HEK293 (cell line): ENCODE measurements around the gene PHOX2B.

Experiments
- CTCF ChIA-PET: fragments of 350-600 bp; formaldehyde crosslinking; extraction: SDS; loops from one replicate; lab custom pipeline; 2021; ENCODE audit warnings: antibody characterized with exemption; lab: Yijun Ruan, JAX
- POLR2A ChIA-PET: fragments of 300-600 bp; formaldehyde crosslinking; extraction: SDS; loops from one replicate; lab custom pipeline; 2020; ENCODE audit warnings: antibody characterized with exemption, inconsistent platforms; lab: Yijun Ruan, JAX
- H3K27ac ChIP-seq: fragments of 200-500 bp; sonication (Bioruptor generic); 2 replicates; pipeline ENCODE4 v1.5.1; 2014; ENCODE audit warnings: low read depth, low read length, control low read depth, inconsistent platforms; ENCODE audit errors: extremely low read depth
- H3K36me3 ChIP-seq, 2 experiments: fragments of 200-500 bp in 1 of 2; sonication (Bioruptor generic) in 1 of 2; 1 replicate in 1 of 2; 2 replicates in 1 of 2; pipeline ENCODE4 v1.5.1; 2014 to 2017; ENCODE audit warnings: inconsistent platforms in 2 of 2, low read length in 2 of 2; ENCODE audit not compliant: control insufficient read depth in 2 of 2, insufficient read depth in 1 of 2
- H3K4me1 ChIP-seq: fragments of 200-500 bp; sonication (Bioruptor generic); 2 replicates; pipeline ENCODE4 v1.5.1; 2014; ENCODE audit warnings: mild to moderate bottlenecking, low read length, inconsistent platforms; ENCODE audit not compliant: control insufficient read depth, insufficient read depth
- H3K4me3 ChIP-seq: 2 replicates; pipeline ENCODE4 v1.5.1; 2011; ENCODE audit warnings: low read depth, mild to moderate bottlenecking, control low read depth, low read length, moderate library complexity
- H3K9me3 ChIP-seq: fragments of 200-500 bp; sonication (Bioruptor generic); 2 replicates; pipeline ENCODE4 v1.5.1; 2014; ENCODE audit warnings: low read depth, low read length, inconsistent platforms; ENCODE audit not compliant: control insufficient read depth, insufficient read depth
- ATF2 ChIP-seq: fragments of 450-650 bp; formaldehyde crosslinking; IDR thresholded peaks from 2 replicates; pipeline ENCODE4 v1.5.1; 2016; ENCODE audit warnings: missing biosample characterization, missing genetic modification characterization, low read depth
- BCL11A ChIP-seq: fragments of 450-650 bp; formaldehyde crosslinking; IDR thresholded peaks from 2 replicates; pipeline ENCODE4 v1.5.1; 2016; ENCODE audit warnings: low read depth, missing biosample characterization, missing genetic modification characterization
- BCL11B ChIP-seq: fragments of 450-650 bp; formaldehyde crosslinking; IDR thresholded peaks from 2 replicates; pipeline ENCODE4 v1.5.1; 2016; ENCODE audit warnings: low read depth, missing biosample characterization, missing genetic modification characterization
- ELK4 ChIP-seq: IDR thresholded peaks from 2 replicates; pipeline ENCODE4 v1.6.1; 2011; ENCODE audit warnings: mild to moderate bottlenecking, low read depth, low read length, borderline replicate concordance
- GLI4 ChIP-seq: fragments of 450-650 bp; formaldehyde crosslinking; IDR thresholded peaks from 2 replicates; pipeline ENCODE4 v1.5.1; 2016; ENCODE audit warnings: missing biosample characterization, missing genetic modification characterization
- SP3 ChIP-seq: fragments of 450-650 bp; formaldehyde crosslinking; IDR thresholded peaks from 2 replicates; pipeline ENCODE4 v1.5.1; 2016; ENCODE audit warnings: missing biosample characterization, missing genetic modification characterization
- ZBTB11 ChIP-seq: fragments of 450-650 bp; formaldehyde crosslinking; conservative IDR thresholded peaks from 2 replicates; pipeline ENCODE4 v1.5.1; 2016; ENCODE audit warnings: low read depth, missing biosample characterization, missing genetic modification characterization
- ZBTB49 ChIP-seq: fragments of 450-650 bp; formaldehyde crosslinking; IDR thresholded peaks from 2 replicates; pipeline ENCODE4 v1.5.1; 2016; ENCODE audit warnings: missing biosample characterization, missing genetic modification characterization, low read depth
- ZFP3 ChIP-seq: fragments of 450-650 bp; formaldehyde crosslinking; IDR thresholded peaks from 2 replicates; pipeline ENCODE4 v1.5.1; 2016; ENCODE audit warnings: low read depth, missing biosample characterization, missing genetic modification characterization
- ZNF140 ChIP-seq: fragments of 450-650 bp; formaldehyde crosslinking; IDR thresholded peaks from 2 replicates; pipeline ENCODE4 v1.5.1; 2016; ENCODE audit warnings: missing biosample characterization, missing genetic modification characterization
- ZNF16 ChIP-seq: fragments of 450-650 bp; formaldehyde crosslinking; IDR thresholded peaks from 2 replicates; pipeline ENCODE4 v1.5.1; 2016; ENCODE audit warnings: low read depth, missing biosample characterization, missing genetic modification characterization
- ZNF19 ChIP-seq: fragments of 450-650 bp; formaldehyde crosslinking; IDR thresholded peaks from 2 replicates; pipeline ENCODE4; 2016; ENCODE audit warnings: missing biosample characterization, missing genetic modification characterization, low read depth
- ZNF23 ChIP-seq: fragments of 450-650 bp; formaldehyde crosslinking; IDR thresholded peaks from 2 replicates; pipeline ENCODE4 v1.5.1; 2016; ENCODE audit warnings: missing biosample characterization, missing genetic modification characterization, borderline replicate concordance
- ZNF350 ChIP-seq: fragments of 450-650 bp; formaldehyde crosslinking; IDR thresholded peaks from 2 replicates; pipeline ENCODE4 v1.5.0; 2017; ENCODE audit warnings: missing biosample characterization, mild to moderate bottlenecking, missing genetic modification characterization
- ZNF423 ChIP-seq: fragments of 450-650 bp; formaldehyde crosslinking; IDR thresholded peaks from 2 replicates; pipeline ENCODE4 v1.5.1; 2016; ENCODE audit warnings: missing biosample characterization, missing genetic modification characterization
- ZNF433 ChIP-seq: fragments of 450-650 bp; formaldehyde crosslinking; IDR thresholded peaks from 2 replicates; pipeline ENCODE4 v1.5.1; 2016; ENCODE audit warnings: missing biosample characterization, missing genetic modification characterization, low read depth
- ZNF513 ChIP-seq: fragments of 450-650 bp; IDR thresholded peaks from 2 replicates; pipeline ENCODE4 v1.5.1; 2018; ENCODE audit warnings: missing biosample characterization, missing genetic modification characterization
- ZNF558 ChIP-seq: fragments of 450-650 bp; formaldehyde crosslinking; IDR thresholded peaks from 2 replicates; pipeline ENCODE4 v1.5.1; 2016; ENCODE audit warnings: missing biosample characterization, missing genetic modification characterization
- ZNF610 ChIP-seq: fragments of 450-650 bp; formaldehyde crosslinking; IDR thresholded peaks from 2 replicates; pipeline ENCODE4 v1.5.1; 2016; ENCODE audit warnings: missing biosample characterization, missing genetic modification characterization, borderline replicate concordance
- ZNF664 ChIP-seq: fragments of 450-650 bp; formaldehyde crosslinking; IDR thresholded peaks from 2 replicates; pipeline ENCODE4 v1.5.1; 2016; ENCODE audit warnings: missing biosample characterization, missing genetic modification characterization
- ZNF677 ChIP-seq: fragments of 450-650 bp; IDR thresholded peaks from 2 replicates; pipeline ENCODE4 v1.5.0; 2018; ENCODE audit warnings: missing biosample characterization, mild to moderate bottlenecking, missing genetic modification characterization, moderate library complexity
- ZSCAN16 ChIP-seq: fragments of 450-650 bp; formaldehyde crosslinking; IDR thresholded peaks from 2 replicates; pipeline ENCODE4 v1.5.1; 2016; ENCODE audit warnings: missing biosample characterization, missing genetic modification characterization

The PHOX2B gene

GRCh38 chr4:41784191-41784979, 35.9 kb upstream of the PHOX2B start:
- Histone ChIP-seq H3K27ac (no peak overlapping the region), H3K9me3 (no peaks in the 10 kb centered on the region), H3K36me3 (no peaks in the 10 kb centered on the region), H3K4me1 (no peaks in the 10 kb centered on the region), H3K4me3 (no peak overlapping the region)
- CTCF ChIA-PET: no interaction called here
- POLR2A ChIA-PET: no interaction called here
- no peak for TF ChIP-seq BCL11A
- no peak for TF ChIP-seq GLI4 (tag by site-specific recombination)
- TF ChIP-seq ZNF423 (tag by site-specific recombination): no peak

GRCh38 chr4:41776466-41776865, 27.9 kb upstream of the PHOX2B start:
- ChIA-PET CTCF (no interaction called here), POLR2A (no interaction called here)
- H3K36me3 ChIP-seq: no peaks in the 10 kb centered on the region
- H3K27ac ChIP-seq: no peak overlapping the region
- no peaks in the 10 kb centered on the region for H3K4me1 ChIP-seq
- H3K4me3 ChIP-seq: no peak overlapping the region
- TF ChIP-seq ZSCAN16 (tag by site-specific recombination) (no peak), ZBTB49 (no peak), ZNF664 (no peak), BCL11B (tag by site-specific recombination) (no peak), ZNF19 (tag by site-specific recombination) (no peak)
- no peaks in the 10 kb centered on the region for H3K9me3 ChIP-seq

- ChIA-PET POLR2A (no interaction called here), CTCF (no interaction called here)
- H3K36me3 ChIP-seq: no peaks in the 10 kb centered on the region
- H3K4me3 ChIP-seq: no peak overlapping the region
- H3K4me1 ChIP-seq: no peaks in the 10 kb centered on the region
- no peaks in the 10 kb centered on the region for H3K9me3 ChIP-seq
- H3K27ac ChIP-seq: no peak overlapping the region
- TF ChIP-seq ZNF140 (tag by site-specific recombination) (no peak), ZNF350 (no peak), SP3 (tag by site-specific recombination) (no peak), ZNF23 (tag by site-specific recombination) (no peak), ZNF513 (tag by site-specific recombination) (no peak), ZBTB11 (tag by site-specific recombination) (no peak), ZNF610 (tag by site-specific recombination) (no peak), ZNF558 (tag by site-specific recombination) (no peak), ZNF16 (tag by site-specific recombination) (no peak), ZNF433 (tag by site-specific recombination) (no peak), ZNF677 (no peak), ELK4 (no peak), ATF2 (no peak), ZFP3 (no peak)
These were observed 15.2 kb upstream of the PHOX2B start for GRCh38 chr4:41763729-41764128.
